HG03575 (cell line): ENCODE measurements around the gene PRLHR.

Experiments
- ATAC-seq: cut with Tn5 transposase; IDR thresholded peaks from one replicate; pipeline ENCODE4 v1.9.1; 2021; ENCODE audit not compliant: unreplicated experiment, insufficient number of reproducible peaks, low FRiP score; ENCODE audit errors: extremely low read depth

PRLHR gene

GRCh38 chr10:118592675-118593330 lies 2.6 kb downstream of the PRLHR start:
- ATAC-seq, result no peak

GRCh38 chr10:118590334-118590733 lies 5.1 kb downstream of the PRLHR start:
- ATAC-seq, result no peak

GRCh38 chr10:118587881-118588651 lies 7.4 kb downstream of the PRLHR start:
- ATAC-seq, result no peak

DNA sequence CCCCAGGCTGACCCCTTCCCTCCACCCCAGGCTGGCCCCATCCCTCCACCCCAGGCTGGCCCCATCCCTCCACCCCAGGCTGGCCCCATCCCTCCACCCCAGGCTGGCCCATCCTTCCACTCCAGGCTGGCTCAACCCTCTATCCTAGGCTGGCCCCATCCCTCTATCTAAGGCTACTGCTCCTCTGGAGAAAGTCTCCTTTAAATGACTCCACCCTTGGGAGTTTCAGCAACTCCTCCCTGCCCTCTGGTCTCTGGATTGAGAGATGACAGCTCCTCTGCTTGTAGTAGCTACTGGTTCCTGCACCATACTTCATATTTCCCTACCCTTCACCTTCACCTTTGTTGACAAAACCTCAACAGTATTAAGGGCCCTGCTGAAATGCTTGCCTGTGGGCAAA lies 8.5 kb downstream of the PRLHR start:
- no peak for ATAC-seq

- ATAC-seq, result no peak
These were observed 9.7 kb downstream of the PRLHR start for GRCh38 chr10:118585794-118586193.

DNA sequence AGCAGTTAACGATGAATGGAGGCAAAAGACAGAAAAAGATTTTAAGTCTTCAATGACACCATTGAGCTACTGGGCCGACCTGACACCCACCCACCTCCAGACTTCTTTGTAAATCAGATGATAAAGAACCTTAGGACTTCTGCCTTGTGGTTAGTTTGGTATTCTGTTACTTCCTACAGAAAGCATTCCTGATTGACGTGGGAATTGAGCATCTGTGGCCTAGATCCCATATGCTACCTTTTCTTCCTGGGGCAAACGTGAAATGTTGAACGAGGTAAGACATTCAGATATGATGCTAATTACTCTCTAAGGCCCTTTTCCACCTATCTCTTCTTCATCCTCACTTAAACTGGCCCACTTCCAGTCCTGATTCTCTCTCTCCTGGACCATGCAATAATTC lies 10.2 kb downstream of the PRLHR start:
- no peak for ATAC-seq

- ATAC-seq, result no peak
These were observed 11.1 kb downstream of the PRLHR start for GRCh38 chr10:118584181-118584954.

GRCh38 chr10:118583611-118584010 lies 11.8 kb downstream of the PRLHR start:
- no peak for ATAC-seq

DNA sequence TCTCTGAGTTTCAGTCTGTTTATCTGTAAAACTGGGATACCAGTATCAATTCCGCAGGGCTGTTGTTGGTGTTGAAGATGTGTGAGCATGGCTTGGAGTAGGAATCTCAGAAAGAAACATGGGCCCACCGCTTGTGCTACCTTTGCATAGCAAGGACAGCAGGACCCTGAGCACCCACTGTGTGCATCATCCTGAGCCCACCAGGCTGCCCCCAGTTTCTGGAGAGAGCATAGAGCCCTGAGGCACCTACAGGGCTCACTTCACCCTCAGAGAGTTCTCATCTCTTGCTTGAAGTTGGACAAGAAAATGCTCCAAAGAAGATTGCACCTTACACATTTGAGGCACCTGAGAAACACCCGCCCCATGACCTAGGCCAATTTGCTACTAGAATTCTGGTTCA lies 12.9 kb downstream of the PRLHR start:
- ATAC-seq, result no peak

- ATAC-seq, result no peak
These were observed 14.1 kb downstream of the PRLHR start for GRCh38 chr10:118581340-118581739.

DNA sequence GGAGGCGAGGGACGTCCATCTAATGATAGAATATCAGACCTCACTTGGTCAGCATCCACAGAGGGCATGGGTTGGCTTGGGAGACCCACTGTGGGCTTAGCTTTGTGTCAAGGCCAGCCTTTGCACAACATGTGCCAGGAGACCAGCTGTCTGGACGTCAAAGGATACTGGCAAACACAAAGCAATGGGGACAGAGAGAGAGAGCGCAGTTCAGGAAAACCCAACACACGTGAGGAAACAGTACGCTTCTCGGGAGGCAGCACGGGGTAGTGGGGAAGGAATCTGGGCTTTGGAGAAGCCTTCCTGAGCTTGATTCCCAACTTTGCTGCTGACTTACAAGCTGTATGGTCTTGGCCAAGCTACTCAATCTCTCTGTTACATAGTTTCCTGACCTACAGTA lies 14.7 kb downstream of the PRLHR start:
- ATAC-seq, result no peak

- no peak for ATAC-seq
These were observed 21.9 kb downstream of the PRLHR start for GRCh38 chr10:118573512-118573911.

- no peak for ATAC-seq
These were observed 23.0 kb downstream of the PRLHR start for GRCh38 chr10:118572256-118573041.

- ATAC-seq, result no peak
These were observed 24.3 kb downstream of the PRLHR start for GRCh38 chr10:118571123-118571522.

GRCh38 chr10:118570591-118570990 lies 24.9 kb downstream of the PRLHR start:
- no peak for ATAC-seq

DNA sequence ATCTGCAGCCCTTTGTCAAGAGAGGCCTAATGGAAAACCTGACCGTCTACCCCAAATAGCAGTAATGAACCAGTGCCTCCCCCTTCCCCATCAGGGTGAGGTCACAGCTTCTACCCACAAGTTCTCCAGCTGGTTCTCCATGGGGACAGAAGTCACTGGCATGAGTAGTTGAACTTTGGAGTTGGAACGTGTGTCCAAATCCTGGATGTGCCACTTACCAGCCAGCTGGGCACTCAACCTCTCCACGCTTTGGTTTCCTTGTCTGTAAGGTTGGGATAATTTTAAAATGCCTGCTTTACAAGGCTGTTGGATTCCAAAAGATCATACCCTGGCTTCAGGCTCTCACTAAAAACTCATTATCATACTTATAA lies 25.6 kb downstream of the PRLHR start:
- ATAC-seq, result no peak

DNA sequence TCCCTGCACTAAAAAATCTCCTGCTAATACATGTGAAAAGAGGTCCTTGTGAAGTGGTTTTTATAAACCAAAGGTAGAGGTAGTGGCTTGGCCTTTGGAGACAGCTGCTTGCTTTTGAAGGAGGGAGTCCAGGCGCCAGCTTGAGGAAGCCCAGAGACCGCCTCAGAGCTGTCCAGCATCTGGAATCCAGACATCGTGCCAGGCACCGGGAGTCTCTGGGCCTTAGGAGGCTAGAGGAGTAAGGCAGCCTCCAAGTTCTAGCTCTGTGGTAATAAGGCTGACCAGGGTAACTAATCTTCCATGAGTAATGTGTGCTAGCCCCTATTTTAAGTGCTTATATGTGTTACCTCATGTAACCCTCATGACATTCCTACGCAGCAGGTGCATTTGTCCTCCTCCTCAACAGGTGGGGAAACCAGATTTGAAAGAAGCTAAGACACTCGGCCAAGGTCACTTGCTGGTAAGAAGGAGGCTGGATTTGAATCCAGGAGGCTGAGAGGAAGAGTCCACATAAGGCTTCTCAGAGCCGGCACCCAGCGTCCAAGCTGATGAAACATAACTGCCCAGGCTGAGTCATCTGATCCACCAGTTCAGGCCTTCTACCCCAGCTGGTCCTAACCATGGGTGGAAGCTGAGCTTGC lies 26.1 kb downstream of the PRLHR start:
- ATAC-seq, result no peak

DNA sequence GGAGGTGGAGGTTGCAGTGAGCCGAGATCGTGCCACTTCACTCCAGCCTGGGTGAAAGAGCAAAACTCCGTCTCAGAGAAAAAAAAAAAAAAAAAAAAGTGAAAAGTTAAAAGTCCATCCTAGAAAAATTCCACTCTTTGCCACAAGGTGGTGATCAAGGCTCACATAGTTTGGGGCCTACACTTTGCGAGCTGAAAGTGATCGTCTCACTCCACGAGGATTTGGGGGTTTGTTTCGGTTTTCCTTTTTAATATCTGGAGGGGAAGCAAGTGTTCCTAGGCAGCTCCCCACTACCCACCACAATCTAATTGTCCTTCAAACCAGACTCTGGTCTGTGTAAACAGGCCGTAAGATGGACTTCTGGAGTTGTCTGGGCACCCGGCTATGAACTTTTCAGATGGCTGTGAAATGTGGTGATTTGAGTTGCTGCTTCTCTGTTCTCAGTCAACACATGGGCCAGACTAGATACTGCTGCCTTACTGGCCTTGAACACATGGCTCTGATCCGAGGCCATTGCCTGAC lies 27.1 kb downstream of the PRLHR start:
- no peak for ATAC-seq
